ENCODE measurements around the gene RENBP. TPM values are rescaled to one million over a fixed set of nuclear protein-coding genes. Genes with fewer than 3 reads are reported as not detected.
A peak's percentile ranks its signal among the peaks of the same experiment; 100 is the strongest.

The RENBP gene
- total and polyA plus RNA-seq, 4 donors = 7.0 to 11.6 (median 10.3) TPM

- H3K4me1 ChIP-seq (ENCODE audit: control insufficient read depth, insufficient read depth, low read length) = peaks cover 55% of the 10 kb centered on the region
- H3K36me3 ChIP-seq (ENCODE audit: control insufficient read depth, insufficient read depth, low read length) = peaks cover 12% of the 10 kb centered on the region
Measured at GRCh38 chrX:153971124-153971449, 26.6 kb upstream of the RENBP start.

GRCh38 chrX:153970357-153971123 is 26.1 kb upstream of the RENBP start:
- peak overlapping the region; percentile 91 for H3K4me3 ChIP-seq (ENCODE audit: low read depth, low read length)
- DNase-seq (ENCODE audit: low read depth in 4 of 6, low spot score in 6 of 6) = peak in 3 of 6 donors; percentile 58 to 94 (median 89)
- peaks cover 12% of the 10 kb centered on the region for H3K36me3 ChIP-seq (ENCODE audit: control insufficient read depth, insufficient read depth, low read length)
- 7% methylated on average over 45 of the region's 49 CpGs for WGBS (ENCODE audit: insufficient coverage)
- H3K27ac ChIP-seq (ENCODE audit: low read depth, low read length) = peak overlapping the region; percentile 100
- H3K27me3 ChIP-seq (ENCODE audit: control insufficient read depth, insufficient read depth, low read length) = no peaks in the 10 kb centered on the region
- peaks cover 60% of the 10 kb centered on the region for H3K4me1 ChIP-seq (ENCODE audit: control insufficient read depth, insufficient read depth, low read length)
- no peaks in the 10 kb centered on the region for H3K9me3 ChIP-seq (ENCODE audit: control insufficient read depth, insufficient read depth, low read length)

More at GRCh38 chrX:153971124-153971449, 26.6 kb upstream of the RENBP start:
- peak in 5 of 6 donors; percentile 67 to 95 (median 86) for DNase-seq (ENCODE audit: low read depth in 4 of 6, low spot score in 6 of 6)
- no peaks in the 10 kb centered on the region for H3K27me3 ChIP-seq (ENCODE audit: control insufficient read depth, insufficient read depth, low read length)
- peak overlapping the region; percentile 100 for H3K27ac ChIP-seq (ENCODE audit: low read depth, low read length)
- WGBS (ENCODE audit: insufficient coverage) = 8% methylated on average over 34 of the region's 34 CpGs
- peak overlapping the region; percentile 91 for H3K4me3 ChIP-seq (ENCODE audit: low read depth, low read length)
- no peaks in the 10 kb centered on the region for H3K9me3 ChIP-seq (ENCODE audit: control insufficient read depth, insufficient read depth, low read length)

GRCh38 chrX:153969904-153970356 is 25.5 kb upstream of the RENBP start:
- Histone ChIP-seq H3K9me3 (ENCODE audit: control insufficient read depth, insufficient read depth, low read length) (no peaks in the 10 kb centered on the region), H3K27ac (ENCODE audit: low read depth, low read length) (peak overlapping the region; percentile 100), H3K36me3 (ENCODE audit: control insufficient read depth, insufficient read depth, low read length) (peaks cover 12% of the 10 kb centered on the region), H3K4me3 (ENCODE audit: low read depth, low read length) (peak overlapping the region; percentile 91), H3K27me3 (ENCODE audit: control insufficient read depth, insufficient read depth, low read length) (no peaks in the 10 kb centered on the region), H3K4me1 (ENCODE audit: control insufficient read depth, insufficient read depth, low read length) (peaks cover 66% of the 10 kb centered on the region)
- 14% methylated on average over 13 of the region's 26 CpGs for WGBS (ENCODE audit: insufficient coverage)
- peak in 1 of 6 donors; percentile 45 for DNase-seq (ENCODE audit: low read depth in 4 of 6, low spot score in 6 of 6)

- H3K4me1 ChIP-seq (ENCODE audit: control insufficient read depth, insufficient read depth, low read length) = peaks cover 68% of the 10 kb centered on the region
- H3K9me3 ChIP-seq (ENCODE audit: control insufficient read depth, insufficient read depth, low read length) = no peaks in the 10 kb centered on the region
- H3K27me3 ChIP-seq (ENCODE audit: control insufficient read depth, insufficient read depth, low read length) = no peaks in the 10 kb centered on the region
- 28% methylated on average over 23 of the region's 25 CpGs for WGBS (ENCODE audit: insufficient coverage)
- peak overlapping the region; percentile 91 for H3K4me3 ChIP-seq (ENCODE audit: low read depth, low read length)
- H3K27ac ChIP-seq (ENCODE audit: low read depth, low read length) = peak overlapping the region; percentile 100
- peak in 1 of 6 donors; percentile 5 for DNase-seq (ENCODE audit: low read depth in 4 of 6, low spot score in 6 of 6)
- H3K36me3 ChIP-seq (ENCODE audit: control insufficient read depth, insufficient read depth, low read length) = peaks cover 17% of the 10 kb centered on the region
Measured at GRCh38 chrX:153969125-153969903, 24.9 kb upstream of the RENBP start.

- Histone ChIP-seq H3K27ac (ENCODE audit: low read depth, low read length) (peak overlapping the region; percentile 100), H3K27me3 (ENCODE audit: control insufficient read depth, insufficient read depth, low read length) (no peaks in the 10 kb centered on the region), H3K36me3 (ENCODE audit: control insufficient read depth, insufficient read depth, low read length) (peaks cover 23% of the 10 kb centered on the region), H3K4me1 (ENCODE audit: control insufficient read depth, insufficient read depth, low read length) (peaks cover 67% of the 10 kb centered on the region), H3K4me3 (ENCODE audit: low read depth, low read length) (peak overlapping the region; percentile 91), H3K9me3 (ENCODE audit: control insufficient read depth, insufficient read depth, low read length) (no peaks in the 10 kb centered on the region)
- 42% methylated on average over 7 of the region's 12 CpGs for WGBS (ENCODE audit: insufficient coverage)
- DNase-seq (ENCODE audit: low read depth in 4 of 6, low spot score in 6 of 6) = peak in 1 of 6 donors; percentile 35
Measured at GRCh38 chrX:153968754-153969124, 24.3 kb upstream of the RENBP start.

- peak in 1 of 6 donors; percentile 6 for DNase-seq (ENCODE audit: low read depth in 4 of 6, low spot score in 6 of 6)
- Histone ChIP-seq H3K27ac (ENCODE audit: low read depth, low read length) (peak overlapping the region; percentile 100), H3K4me3 (ENCODE audit: low read depth, low read length) (no peak overlapping the region), H3K36me3 (ENCODE audit: control insufficient read depth, insufficient read depth, low read length) (peaks cover 27% of the 10 kb centered on the region), H3K27me3 (ENCODE audit: control insufficient read depth, insufficient read depth, low read length) (no peaks in the 10 kb centered on the region), H3K4me1 (ENCODE audit: control insufficient read depth, insufficient read depth, low read length) (peaks cover 66% of the 10 kb centered on the region), H3K9me3 (ENCODE audit: control insufficient read depth, insufficient read depth, low read length) (no peaks in the 10 kb centered on the region)
- 64% methylated on average over 5 of the region's 9 CpGs for WGBS (ENCODE audit: insufficient coverage)
Measured at GRCh38 chrX:153968255-153968654, 23.8 kb upstream of the RENBP start.

GRCh38 chrX:153967536-153968224 is 23.2 kb upstream of the RENBP start:
- H3K4me1 ChIP-seq (ENCODE audit: control insufficient read depth, insufficient read depth, low read length) = peaks cover 64% of the 10 kb centered on the region
- 65% methylated on average over 12 of the region's 16 CpGs for WGBS (ENCODE audit: insufficient coverage)
- peak overlapping the region; percentile 100 for H3K27ac ChIP-seq (ENCODE audit: low read depth, low read length)
- no peaks in the 10 kb centered on the region for H3K9me3 ChIP-seq (ENCODE audit: control insufficient read depth, insufficient read depth, low read length)
- H3K4me3 ChIP-seq (ENCODE audit: low read depth, low read length) = no peak overlapping the region
- peaks cover 33% of the 10 kb centered on the region for H3K36me3 ChIP-seq (ENCODE audit: control insufficient read depth, insufficient read depth, low read length)
- no peaks in the 10 kb centered on the region for H3K27me3 ChIP-seq (ENCODE audit: control insufficient read depth, insufficient read depth, low read length)
- DNase-seq (ENCODE audit: low read depth in 4 of 6, low spot score in 6 of 6) = no peak

- no peak for DNase-seq (ENCODE audit: low read depth in 4 of 6, low spot score in 6 of 6)
- Histone ChIP-seq H3K9me3 (ENCODE audit: control insufficient read depth, insufficient read depth, low read length) (no peaks in the 10 kb centered on the region), H3K27me3 (ENCODE audit: control insufficient read depth, insufficient read depth, low read length) (no peaks in the 10 kb centered on the region), H3K4me3 (ENCODE audit: low read depth, low read length) (no peak overlapping the region), H3K27ac (ENCODE audit: low read depth, low read length) (no peak overlapping the region), H3K4me1 (ENCODE audit: control insufficient read depth, insufficient read depth, low read length) (peaks cover 64% of the 10 kb centered on the region), H3K36me3 (ENCODE audit: control insufficient read depth, insufficient read depth, low read length) (peaks cover 40% of the 10 kb centered on the region)
- 81% methylated on average over 10 of the region's 14 CpGs for WGBS (ENCODE audit: insufficient coverage)
Measured at GRCh38 chrX:153966841-153967535, 22.5 kb upstream of the RENBP start.

- Histone ChIP-seq H3K9me3 (ENCODE audit: control insufficient read depth, insufficient read depth, low read length) (no peaks in the 10 kb centered on the region), H3K4me1 (ENCODE audit: control insufficient read depth, insufficient read depth, low read length) (peaks cover 64% of the 10 kb centered on the region), H3K27me3 (ENCODE audit: control insufficient read depth, insufficient read depth, low read length) (no peaks in the 10 kb centered on the region), H3K27ac (ENCODE audit: low read depth, low read length) (no peak overlapping the region), H3K36me3 (ENCODE audit: control insufficient read depth, insufficient read depth, low read length) (peaks cover 47% of the 10 kb centered on the region), H3K4me3 (ENCODE audit: low read depth, low read length) (no peak overlapping the region)
- WGBS (ENCODE audit: insufficient coverage) = 72% methylated on average over 15 of the region's 15 CpGs
- DNase-seq (ENCODE audit: low read depth in 4 of 6, low spot score in 6 of 6) = no peak
Measured at GRCh38 chrX:153966283-153966688, 21.8 kb upstream of the RENBP start.
